ENCODE data around the gene GAD2.

Gene GAD2

GRCh38 chr10:26198119-26198518, 18.5 kb upstream of the GAD2 start:
- FAIRE-seq (no peak), DNase-seq (ENCODE audit: insufficient read length, low spot score) (no peak)
- TF ChIP-seq CTCF (IDR thresholded peaks at IDR 0.05; ENCODE audit: insufficient read depth, missing control alignments) = no peak

- no peak for TF ChIP-seq CTCF (IDR thresholded peaks at IDR 0.05; ENCODE audit: insufficient read depth, missing control alignments)
- DNase-seq (ENCODE audit: insufficient read length, low spot score) = no peak
- FAIRE-seq = no peak
These were observed 16.7 kb upstream of the GAD2 start for GRCh38 chr10:26199841-26200240.

- DNase-seq (ENCODE audit: insufficient read length, low spot score) = no peak
- TF ChIP-seq CTCF (IDR thresholded peaks at IDR 0.05; ENCODE audit: insufficient read depth, missing control alignments) = no peak
- FAIRE-seq = no peak
These were observed 11.4 kb upstream of the GAD2 start for GRCh38 chr10:26205223-26205622.

GRCh38 chr10:26211781-26212444, 4.7 kb upstream of the GAD2 start:
- FAIRE-seq = no peak
- TF ChIP-seq CTCF (IDR thresholded peaks at IDR 0.05; ENCODE audit: insufficient read depth, missing control alignments) = no peak
- DNase-seq (ENCODE audit: insufficient read length, low spot score) = no peak

GRCh38 chr10:26212511-26212910, 4.1 kb upstream of the GAD2 start:
- no peak for DNase-seq (ENCODE audit: insufficient read length, low spot score)
- no peak for FAIRE-seq
- no peak for TF ChIP-seq CTCF (IDR thresholded peaks at IDR 0.05; ENCODE audit: insufficient read depth, missing control alignments)

GRCh38 chr10:26213157-26213800, 3.3 kb upstream of the GAD2 start:
- TF ChIP-seq CTCF (IDR thresholded peaks at IDR 0.05; ENCODE audit: insufficient read depth, missing control alignments) = no peak
- FAIRE-seq (no peak), DNase-seq (ENCODE audit: insufficient read length, low spot score) (no peak)

- FAIRE-seq (no peak), DNase-seq (ENCODE audit: insufficient read length, low spot score) (no peak)
- no peak for TF ChIP-seq CTCF (IDR thresholded peaks at IDR 0.05; ENCODE audit: insufficient read depth, missing control alignments)
These were observed 2.6 kb upstream of the GAD2 start for GRCh38 chr10:26214004-26214403.

All from D721Med (cell line).